Stimulated activated naive CD8-positive, alpha-beta T cell treated with anti-CD3 and anti-CD28 coated beads, Interleukin-15, Interleukin-2, amounts not matched to agents 100 ng/mL and 50 ng/mL, for 24 hours (primary cell): Measurements from ENCODE around the gene NRP1.
"Not testable (repeated sequence)": the region's sequence is repeated elsewhere in the genome, so short reads cannot be mapped to it uniquely, and the experiment has no call there.

Source experiments
- H3K27ac Mint-ChIP-seq: one replicate; pipeline ENCODE4 v1.8.0; 2021; ENCODE audit warnings: mild to moderate bottlenecking, mixed read lengths
- H3K27me3 Mint-ChIP-seq: one replicate; pipeline ENCODE4 v1.8.0; 2021; ENCODE audit warnings: mixed read lengths
- H3K36me3 Mint-ChIP-seq: one replicate; pipeline ENCODE4 v1.8.0; 2021; ENCODE audit warnings: low read depth, mixed read lengths
- H3K4me1 Mint-ChIP-seq: one replicate; pipeline ENCODE4 v1.8.0; 2021; ENCODE audit warnings: low read depth, mixed read lengths
- H3K4me3 Mint-ChIP-seq: one replicate; pipeline ENCODE4 v1.8.0; 2021; ENCODE audit warnings: mild to moderate bottlenecking, mixed read lengths
- H3K9me3 Mint-ChIP-seq: one replicate; pipeline ENCODE4 v1.8.0; 2021; ENCODE audit warnings: mixed read lengths

NRP1 gene

DNA sequence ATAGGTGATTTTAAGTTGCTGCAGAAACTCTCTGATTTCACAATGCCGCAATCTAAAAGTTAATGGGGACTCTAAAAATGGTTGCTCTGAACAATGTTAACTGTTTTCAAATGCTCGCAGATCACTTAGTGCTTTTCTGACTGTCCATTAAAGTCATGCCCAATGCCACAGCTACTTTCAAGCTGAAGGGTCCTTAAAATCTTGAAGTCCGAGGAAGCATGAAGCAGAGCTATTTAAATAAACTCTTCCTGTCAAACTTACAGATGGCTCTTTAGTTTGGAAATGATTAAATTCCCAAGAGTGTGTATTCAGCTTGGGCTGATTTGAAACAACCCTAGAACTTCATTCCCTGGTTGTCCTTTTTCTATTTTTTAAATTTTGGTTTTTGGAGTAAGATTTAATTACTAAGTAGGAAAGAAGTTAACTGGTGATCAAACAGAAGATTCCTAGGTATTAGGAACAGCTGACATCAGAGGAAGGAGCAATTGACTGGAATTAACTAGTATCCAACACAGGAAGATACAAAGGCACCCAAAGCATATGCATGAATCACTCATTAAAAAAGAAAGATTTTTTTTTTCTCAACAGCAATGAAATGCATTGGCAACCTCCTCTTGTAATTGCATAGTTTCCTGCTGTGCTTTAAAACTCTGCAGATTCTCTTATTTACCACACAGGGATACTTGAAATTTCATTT, 105.1 kb downstream of the NRP1 start:
- Mint-ChIP-seq H3K9me3 (no peaks in the 10 kb centered on the region), H3K4me1 (no peaks in the 10 kb centered on the region), H3K27ac (no peak overlapping the region), H3K36me3 (no peaks in the 10 kb centered on the region), H3K4me3 (no peak overlapping the region), H3K27me3 (peaks cover 10% of the 10 kb centered on the region)

DNA sequence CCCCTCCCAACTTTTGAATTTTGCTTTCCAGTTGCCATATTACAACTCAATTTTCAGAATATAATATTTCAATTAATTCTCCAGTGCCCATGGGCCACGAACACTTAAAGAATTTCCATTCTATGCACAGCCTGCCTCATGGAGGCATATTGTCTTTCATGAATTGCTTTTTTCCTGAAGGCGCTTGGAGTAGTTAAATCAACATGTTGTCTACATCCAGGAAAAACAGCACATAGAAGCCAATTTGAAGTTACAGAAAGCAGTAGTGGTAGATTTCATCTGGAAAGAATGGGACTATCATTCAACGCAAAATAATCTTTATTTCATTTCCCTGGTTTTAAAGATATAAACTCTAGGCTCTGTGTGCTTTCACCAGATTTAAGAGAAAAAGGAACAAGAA, 106.0 kb downstream of the NRP1 start:
- Mint-ChIP-seq H3K36me3 (no peaks in the 10 kb centered on the region), H3K4me3 (no peak overlapping the region), H3K27ac (no peak overlapping the region), H3K4me1 (no peaks in the 10 kb centered on the region), H3K27me3 (peaks cover 13% of the 10 kb centered on the region), H3K9me3 (no peaks in the 10 kb centered on the region)

DNA sequence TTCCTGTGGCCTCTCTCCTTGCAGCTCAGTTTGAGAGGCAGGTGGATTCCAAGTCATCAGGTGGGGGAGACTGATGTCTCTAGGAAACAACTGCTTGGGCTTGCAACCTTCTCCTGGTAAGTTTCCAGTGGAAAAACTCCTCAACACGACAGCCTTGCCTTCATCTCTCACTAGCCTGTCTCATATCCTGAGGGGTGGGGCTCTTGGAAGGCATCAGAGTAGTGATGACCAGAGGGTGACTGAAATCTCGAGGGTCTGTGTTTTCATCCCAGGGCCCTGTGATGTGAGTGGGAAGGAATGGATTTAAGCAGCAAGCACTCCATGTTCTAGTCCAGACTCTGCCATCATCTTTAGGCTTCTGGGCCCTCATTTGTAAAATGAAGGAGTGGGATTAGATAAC, 107.0 kb downstream of the NRP1 start:
- no peaks in the 10 kb centered on the region for H3K4me1 Mint-ChIP-seq
- H3K27ac Mint-ChIP-seq = no peak overlapping the region
- H3K9me3 Mint-ChIP-seq = no peaks in the 10 kb centered on the region
- H3K27me3 Mint-ChIP-seq = peaks cover 13% of the 10 kb centered on the region
- no peaks in the 10 kb centered on the region for H3K36me3 Mint-ChIP-seq
- no peak overlapping the region for H3K4me3 Mint-ChIP-seq

DNA sequence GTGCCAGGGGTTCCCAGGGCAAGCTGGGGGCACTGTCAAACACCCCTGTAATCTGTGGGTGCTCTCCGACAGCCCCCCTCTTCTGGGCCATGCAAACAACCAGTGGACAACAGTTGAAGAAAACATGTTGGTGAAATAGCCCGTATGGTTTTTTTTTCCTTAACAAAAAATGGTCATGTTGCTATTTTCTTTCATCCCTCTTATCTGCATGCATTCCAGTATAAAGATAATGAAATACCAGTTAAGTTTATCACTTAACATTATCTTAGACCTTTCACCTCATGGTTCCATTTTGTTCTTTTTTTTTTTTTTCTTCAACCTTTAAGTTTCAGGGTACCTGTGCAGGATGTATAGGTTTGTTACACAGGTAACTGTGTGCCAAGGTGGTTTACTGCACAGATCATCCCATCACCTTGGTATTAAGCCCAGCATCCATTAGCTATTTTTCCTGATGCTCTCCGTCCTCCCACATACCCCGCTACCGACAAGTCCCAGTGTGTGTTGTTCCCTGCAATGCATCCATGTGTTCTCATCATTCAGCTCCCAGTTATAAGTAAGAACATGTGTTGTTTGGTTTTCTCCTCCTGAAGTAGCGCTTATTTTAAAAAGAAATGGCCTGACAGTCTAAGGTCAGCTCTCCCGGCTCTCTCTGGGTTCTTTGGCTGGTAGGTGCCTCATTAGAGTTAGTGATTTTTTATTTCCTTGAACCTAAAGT, 110.1 kb downstream of the NRP1 start:
- H3K27me3 Mint-ChIP-seq = peaks cover 8% of the 10 kb centered on the region
- no peak overlapping the region for H3K27ac Mint-ChIP-seq
- no peaks in the 10 kb centered on the region for H3K9me3 Mint-ChIP-seq
- no peaks in the 10 kb centered on the region for H3K4me1 Mint-ChIP-seq
- H3K36me3 Mint-ChIP-seq = no peaks in the 10 kb centered on the region
- no peak overlapping the region for H3K4me3 Mint-ChIP-seq

- no peak overlapping the region for H3K4me3 Mint-ChIP-seq
- no peaks in the 10 kb centered on the region for H3K4me1 Mint-ChIP-seq
- H3K36me3 Mint-ChIP-seq = no peaks in the 10 kb centered on the region
- no peaks in the 10 kb centered on the region for H3K9me3 Mint-ChIP-seq
- peaks cover 4% of the 10 kb centered on the region for H3K27me3 Mint-ChIP-seq
- no peak overlapping the region for H3K27ac Mint-ChIP-seq
Measured at GRCh38 chr10:33223326-33224000, 111.0 kb downstream of the NRP1 start.

GRCh38 chr10:33222304-33222703, 112.2 kb downstream of the NRP1 start:
- not testable (repeated sequence) for H3K4me1 Mint-ChIP-seq, H3K36me3 Mint-ChIP-seq, H3K27me3 Mint-ChIP-seq, H3K27ac Mint-ChIP-seq, H3K4me3 Mint-ChIP-seq, H3K9me3 Mint-ChIP-seq

- Mint-ChIP-seq H3K27ac (no peak overlapping the region), H3K4me1 (peaks cover 20% of the 10 kb centered on the region), H3K27me3 (no peaks in the 10 kb centered on the region), H3K36me3 (no peaks in the 10 kb centered on the region), H3K4me3 (no peak overlapping the region), H3K9me3 (no peaks in the 10 kb centered on the region)
Measured at GRCh38 chr10:33217854-33218253, 116.6 kb downstream of the NRP1 start.

- no peaks in the 10 kb centered on the region for H3K9me3 Mint-ChIP-seq
- no peak overlapping the region for H3K27ac Mint-ChIP-seq
- no peaks in the 10 kb centered on the region for H3K27me3 Mint-ChIP-seq
- H3K4me3 Mint-ChIP-seq = no peak overlapping the region
- peaks cover 20% of the 10 kb centered on the region for H3K4me1 Mint-ChIP-seq
- H3K36me3 Mint-ChIP-seq = no peaks in the 10 kb centered on the region
Measured at GRCh38 chr10:33216661-33217427, 117.6 kb downstream of the NRP1 start.

GRCh38 chr10:33215635-33216034, 118.8 kb downstream of the NRP1 start:
- H3K27ac Mint-ChIP-seq = no peak overlapping the region
- H3K4me1 Mint-ChIP-seq = peaks cover 27% of the 10 kb centered on the region
- H3K27me3 Mint-ChIP-seq = no peaks in the 10 kb centered on the region
- no peaks in the 10 kb centered on the region for H3K9me3 Mint-ChIP-seq
- H3K36me3 Mint-ChIP-seq = no peaks in the 10 kb centered on the region
- H3K4me3 Mint-ChIP-seq = no peak overlapping the region

- no peak overlapping the region for H3K4me3 Mint-ChIP-seq
- no peaks in the 10 kb centered on the region for H3K27me3 Mint-ChIP-seq
- H3K27ac Mint-ChIP-seq = no peak overlapping the region
- H3K36me3 Mint-ChIP-seq = no peaks in the 10 kb centered on the region
- no peaks in the 10 kb centered on the region for H3K9me3 Mint-ChIP-seq
- peaks cover 27% of the 10 kb centered on the region for H3K4me1 Mint-ChIP-seq
Measured at GRCh38 chr10:33215154-33215553, 119.3 kb downstream of the NRP1 start.

DNA sequence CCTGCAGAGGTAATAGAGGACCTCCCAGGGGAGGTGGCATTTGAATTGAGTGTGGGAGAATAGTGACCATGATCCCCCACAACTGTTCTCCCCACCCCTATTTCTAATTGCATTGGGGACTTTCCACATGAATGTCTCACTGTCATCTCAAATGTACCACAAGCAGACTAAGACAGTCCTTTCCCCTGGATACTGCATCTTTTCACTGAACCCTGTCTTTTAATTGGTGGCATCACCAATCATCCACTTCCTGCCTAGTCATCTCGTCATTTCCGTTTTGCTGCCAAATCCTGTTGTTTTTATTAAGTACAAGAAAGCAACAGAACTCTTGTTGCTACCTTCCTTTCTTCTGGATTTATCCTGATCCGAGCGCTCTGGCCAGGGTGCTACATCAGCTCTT, 120.3 kb downstream of the NRP1 start:
- Mint-ChIP-seq H3K27ac (no peak overlapping the region), H3K36me3 (no peaks in the 10 kb centered on the region), H3K4me3 (no peak overlapping the region), H3K27me3 (no peaks in the 10 kb centered on the region), H3K9me3 (no peaks in the 10 kb centered on the region), H3K4me1 (peaks cover 27% of the 10 kb centered on the region)

- H3K36me3 Mint-ChIP-seq = no peaks in the 10 kb centered on the region
- no peaks in the 10 kb centered on the region for H3K27me3 Mint-ChIP-seq
- H3K27ac Mint-ChIP-seq = no peak overlapping the region
- H3K4me3 Mint-ChIP-seq = no peak overlapping the region
- H3K4me1 Mint-ChIP-seq = peaks cover 27% of the 10 kb centered on the region
- H3K9me3 Mint-ChIP-seq = no peaks in the 10 kb centered on the region
Measured at GRCh38 chr10:33212061-33212748, 122.3 kb downstream of the NRP1 start.

DNA sequence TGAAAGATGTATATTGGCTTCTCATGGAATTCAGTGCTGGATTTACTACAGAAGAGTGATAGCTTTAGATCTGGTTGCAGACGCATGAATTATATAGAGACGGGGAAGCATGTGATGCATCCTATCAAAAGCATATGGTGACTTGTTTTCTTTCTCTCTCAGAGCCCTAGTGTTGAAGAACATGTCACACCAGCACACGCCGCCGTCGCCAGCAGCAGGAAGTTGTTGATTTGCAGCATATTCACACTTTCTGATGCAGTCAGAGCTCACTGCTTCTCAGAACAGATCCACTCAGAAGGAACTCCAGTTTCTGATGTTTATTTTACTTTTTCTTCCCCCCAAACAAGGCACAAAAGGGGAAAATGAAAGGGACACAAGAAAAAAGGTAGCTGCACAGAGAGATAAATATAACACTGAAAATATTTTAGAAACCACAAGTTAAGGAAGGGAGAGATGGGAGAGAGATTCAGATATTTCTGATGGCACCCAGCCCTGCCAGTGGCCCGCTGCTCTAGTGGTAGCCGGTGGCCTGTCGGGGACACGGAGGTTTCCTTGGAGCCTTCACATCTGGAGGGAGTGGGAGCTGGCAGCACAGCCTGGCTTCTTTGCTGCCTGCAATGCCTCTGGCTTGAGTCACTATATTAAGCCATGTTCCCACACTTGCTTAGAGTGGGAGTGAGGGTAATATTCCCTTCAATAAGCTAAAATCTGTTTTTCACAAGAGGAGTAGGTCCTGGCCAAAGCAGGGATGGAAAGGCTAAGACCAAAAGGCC, 123.2 kb downstream of the NRP1 start:
- peaks cover 27% of the 10 kb centered on the region for H3K4me1 Mint-ChIP-seq
- peak overlapping the region; percentile 21 for H3K27ac Mint-ChIP-seq
- H3K9me3 Mint-ChIP-seq = no peaks in the 10 kb centered on the region
- no peaks in the 10 kb centered on the region for H3K36me3 Mint-ChIP-seq
- H3K4me3 Mint-ChIP-seq = peak overlapping the region; percentile 25
- no peaks in the 10 kb centered on the region for H3K27me3 Mint-ChIP-seq

GRCh38 chr10:33209802-33210201, 124.7 kb downstream of the NRP1 start:
- Mint-ChIP-seq H3K4me1 (peaks cover 18% of the 10 kb centered on the region), H3K9me3 (no peaks in the 10 kb centered on the region), H3K36me3 (no peaks in the 10 kb centered on the region), H3K4me3 (no peak overlapping the region), H3K27ac (no peak overlapping the region), H3K27me3 (no peaks in the 10 kb centered on the region)
